HFFc6 (cell line): ENCODE measurements around the gene RAB29. TPM values are rescaled to one million over a fixed set of nuclear protein-coding genes. Genes with fewer than 3 reads are reported as not detected.

Source experiments
- DNase-seq: peaks from one replicate; pipeline ENCODE4 v3.0.0-alpha.2; 2018
- H3K27ac Mint-ChIP-seq: 2 replicates; pipeline ENCODE4 v1.8.0; 2020; ENCODE audit warnings: mild to moderate bottlenecking, mixed read lengths
- H3K27me3 Mint-ChIP-seq: 2 replicates; pipeline ENCODE4 v1.8.0; 2021; ENCODE audit warnings: mild to moderate bottlenecking, moderate library complexity, mixed read lengths; ENCODE audit not compliant: insufficient read depth
- H3K36me3 Mint-ChIP-seq: 2 replicates; pipeline ENCODE4 v1.8.0; 2021; ENCODE audit warnings: low read depth, mixed read lengths
- H3K4me1 Mint-ChIP-seq: 2 replicates; pipeline ENCODE4 v1.8.0; 2020; ENCODE audit warnings: low read depth, mixed read lengths
- H3K4me3 Mint-ChIP-seq: 2 replicates; pipeline ENCODE4 v1.8.0; 2020; ENCODE audit warnings: mild to moderate bottlenecking, moderate library complexity, mixed read lengths
- H3K9me3 Mint-ChIP-seq: 2 replicates; pipeline ENCODE4 v1.8.0; 2020; ENCODE audit warnings: mild to moderate bottlenecking, mixed read lengths
- CTCF ChIP-seq: fragments of 200-600 bp; sonication (generic); IDR thresholded peaks from 2 replicates; pipeline ENCODE4 v1.5.0; 2021; ENCODE audit warnings: antibody characterized with exemption, mild to moderate bottlenecking
- total RNA-seq, 6 experiments: library from RNA; stranded (reverse); fragmentation: NEBNext Ultra II Directional; extraction: Animal tissue kit (Norgen Biotek cat#: 25700); gene quantifications; 2 replicates in 1 of 6; 3 replicates in 5 of 6; pipeline ENCODE4 v1.2.3, GENCODE V29; 2021

Gene RAB29
- total RNA-seq, 6 experiments from 2014 or later = 10.6 to 13.0 (median 11.5) TPM

DNA sequence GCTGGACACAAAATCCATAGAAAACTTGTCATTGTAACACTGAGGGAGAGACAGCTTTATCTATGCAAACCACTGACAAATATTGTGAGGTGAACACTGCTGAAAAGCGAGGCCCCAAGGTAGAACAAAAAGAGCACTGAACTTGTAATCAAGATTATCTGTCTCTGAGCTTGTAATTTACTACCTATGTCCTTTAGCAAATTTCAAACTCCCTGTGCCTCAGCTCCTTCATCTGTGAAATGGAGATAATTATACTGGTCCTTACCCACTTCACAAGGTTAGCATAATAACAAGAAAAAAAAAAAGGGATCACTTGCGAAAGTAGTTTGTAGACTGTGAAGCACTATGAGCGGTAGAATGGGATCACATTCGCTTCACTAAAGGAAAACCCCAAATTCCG lies 20.4 kb downstream of the RAB29 start:
- Mint-ChIP-seq H3K4me1 (peaks cover 12% of the 10 kb centered on the region; the same call in 1 of the 2 replicates), H3K4me3 (no peak overlapping the region), H3K27me3 (peaks cover 7% of the 10 kb centered on the region), H3K27ac (no peak overlapping the region), H3K36me3 (no peaks in the 10 kb centered on the region), H3K9me3 (no peaks in the 10 kb centered on the region)
- no peak for DNase-seq
- TF ChIP-seq CTCF = no peak

DNA sequence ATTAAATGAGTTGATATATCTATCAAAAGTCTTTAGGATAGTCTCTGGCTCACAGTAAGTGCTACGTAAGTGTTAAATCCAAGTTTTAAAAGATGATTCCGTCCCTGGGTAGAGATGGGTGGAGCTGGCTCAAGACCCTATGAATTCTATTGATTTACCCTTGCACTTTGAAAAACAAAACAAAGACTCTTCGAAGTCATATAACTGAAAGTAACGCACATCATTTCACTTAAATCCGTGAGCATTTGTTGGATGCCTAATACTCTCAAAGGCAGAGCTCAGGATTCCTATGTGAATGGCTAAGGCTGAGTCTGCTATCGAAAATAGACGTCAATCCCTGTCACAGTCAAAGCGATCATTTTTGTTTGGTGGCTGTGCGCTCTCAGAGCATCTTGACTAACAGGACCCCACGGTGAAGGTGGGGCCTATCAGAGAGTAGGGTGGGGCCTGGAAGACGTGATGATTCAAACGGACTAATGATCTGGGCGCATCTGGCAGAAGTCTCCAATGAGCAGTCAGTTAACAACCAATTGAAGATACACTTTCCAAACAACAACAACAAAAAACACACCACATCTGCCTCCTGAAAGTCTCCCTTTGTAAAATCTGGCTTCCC lies 24.1 kb downstream of the RAB29 start:
- H3K27ac Mint-ChIP-seq = peak overlapping the region; percentile 47; the same call in 1 of the 2 replicates
- no peak for TF ChIP-seq CTCF
- peaks cover 9% of the 10 kb centered on the region for H3K27me3 Mint-ChIP-seq
- H3K36me3 Mint-ChIP-seq = peaks cover 26% of the 10 kb centered on the region
- H3K9me3 Mint-ChIP-seq = no peaks in the 10 kb centered on the region
- DNase-seq = no peak
- H3K4me1 Mint-ChIP-seq = peaks cover 34% of the 10 kb centered on the region
- H3K4me3 Mint-ChIP-seq = peak overlapping the region; percentile 43; the same call in 1 of the 2 replicates

- TF ChIP-seq CTCF = peak; percentile 68
- Mint-ChIP-seq H3K4me3 (peak within 1 kb of the TSS; percentile 96), H3K4me1 (peaks cover 40% of the 10 kb centered on the region), H3K27ac (peak within 1 kb of the TSS; percentile 98), H3K36me3 (peaks cover 27% of the 10 kb centered on the region), H3K27me3 (peaks cover 5% of the 10 kb centered on the region), H3K9me3 (no peaks in the 10 kb centered on the region)
- DNase-seq = peak; percentile 100
Observed at GRCh38 chr1:205750138-205751035, 24.9 kb downstream of the RAB29 start, which contains the start of gene NUCKS1. Gene NUCKS1 (minus strand): TSS chr1:205750182. CDS start chr1:205749973, 209 bp downstream.

DNA sequence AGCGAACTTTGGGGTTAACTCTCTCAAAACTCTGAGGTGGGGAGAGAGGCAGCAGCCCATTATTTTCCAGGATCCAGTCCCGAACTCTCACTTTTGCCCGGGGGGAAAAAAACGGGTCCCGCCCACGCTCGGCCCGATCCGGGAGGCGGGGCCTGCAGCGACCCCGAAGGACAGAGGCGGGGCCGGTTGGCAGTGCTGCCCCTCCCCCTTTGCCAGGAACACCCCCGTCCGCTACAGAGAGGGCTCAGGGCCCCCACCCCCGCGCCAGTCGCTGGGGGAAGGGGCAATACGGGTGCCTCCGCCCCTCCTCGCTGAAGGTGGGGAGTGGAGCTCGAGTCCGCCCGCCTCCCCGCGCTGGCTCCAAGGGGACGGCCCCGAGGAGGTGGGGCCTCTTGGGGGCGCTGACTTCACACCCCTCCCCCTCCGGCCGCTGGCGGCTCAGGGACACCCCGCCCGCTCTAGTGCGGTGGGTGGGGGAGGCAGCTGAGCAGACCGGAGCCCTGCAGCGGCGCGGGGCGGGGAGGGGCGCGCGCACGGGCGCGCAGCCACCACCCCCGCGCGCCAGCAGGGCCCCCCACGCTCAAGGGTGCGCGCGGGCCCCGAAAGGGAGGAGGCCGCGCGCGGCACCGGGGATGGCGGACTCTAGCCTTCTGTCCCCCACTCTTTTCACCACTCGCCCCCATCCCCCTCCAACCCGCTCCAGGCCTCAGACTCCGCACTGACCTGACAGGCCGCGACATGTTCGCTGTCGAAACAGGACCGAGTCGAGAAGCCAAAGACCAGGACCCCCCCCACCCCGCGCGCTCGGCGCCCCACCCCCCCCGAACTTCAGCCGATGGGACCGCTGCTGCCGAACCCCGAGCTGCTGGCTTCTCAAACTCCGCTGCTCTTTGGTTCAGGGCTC lies 25.8 kb downstream of the RAB29 start:
- H3K27ac Mint-ChIP-seq = peak overlapping the region; percentile 98
- H3K27me3 Mint-ChIP-seq = peaks cover 5% of the 10 kb centered on the region
- no peaks in the 10 kb centered on the region for H3K9me3 Mint-ChIP-seq
- peaks cover 27% of the 10 kb centered on the region for H3K36me3 Mint-ChIP-seq
- peaks cover 44% of the 10 kb centered on the region for H3K4me1 Mint-ChIP-seq
- TF ChIP-seq CTCF = peak; percentile 22; the same call in 1 of the 2 replicates
- peak overlapping the region; percentile 96 for H3K4me3 Mint-ChIP-seq
- DNase-seq = peak; percentile 90
